RKO (cell line): ENCODE measurements around the gene CASTOR1.

Experiments used
- DNase-seq: peaks from one replicate; pipeline ENCODE4 v3.0.0-alpha.2; 2016; ENCODE audit warnings: low spot score

The CASTOR1 gene

DNA sequence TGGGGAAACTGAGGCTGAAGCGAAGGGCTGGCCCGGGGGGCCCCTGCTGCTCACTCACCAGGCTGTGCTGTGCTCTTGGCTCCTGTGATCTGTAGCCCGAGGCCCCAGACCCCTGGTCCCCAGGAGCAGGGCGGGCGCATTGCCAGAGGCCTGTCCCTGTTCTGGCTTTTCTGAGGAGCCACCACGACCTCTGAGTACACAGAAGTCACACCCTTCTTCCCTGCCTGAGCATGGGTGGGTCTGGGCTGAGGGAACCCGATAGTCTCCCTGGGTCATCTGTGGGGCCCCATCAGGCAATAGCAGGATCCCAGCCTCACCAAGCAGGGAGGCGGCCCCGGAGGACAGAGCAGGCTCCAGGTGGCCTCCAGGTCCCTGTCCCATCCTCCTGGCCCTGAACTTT lies 5.1 kb downstream of the CASTOR1 start:
- DNase-seq, result no peak

GRCh38 chr22:30283342-30283741 lies 6.0 kb downstream of the CASTOR1 start:
- DNase-seq, result no peak

GRCh38 chr22:30282616-30283046 lies 6.7 kb downstream of the CASTOR1 start:
- DNase-seq, result no peak

DNA sequence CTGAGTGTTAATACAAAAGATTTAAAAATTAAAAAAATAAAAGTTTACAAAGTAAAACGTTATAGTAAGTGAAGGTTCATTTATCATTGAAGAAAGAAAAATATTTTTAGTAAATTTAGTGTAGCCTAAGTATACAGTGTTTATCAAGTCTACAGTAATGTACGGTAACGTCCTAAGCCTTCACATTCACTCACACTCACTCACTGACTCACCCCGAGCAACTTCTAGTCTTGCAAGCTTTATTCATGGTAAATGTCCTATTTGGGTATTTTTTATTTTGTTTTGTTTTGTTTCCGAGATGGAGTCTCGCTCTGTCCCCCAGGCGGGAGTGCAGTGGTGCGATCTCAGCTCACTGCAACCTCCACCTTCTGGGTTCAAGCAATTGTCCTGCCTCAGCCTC lies 8.8 kb downstream of the CASTOR1 start:
- DNase-seq, result peak; percentile 17

- no peak for DNase-seq
These were observed 9.4 kb downstream of the CASTOR1 start for GRCh38 chr22:30279932-30280331.

DNA sequence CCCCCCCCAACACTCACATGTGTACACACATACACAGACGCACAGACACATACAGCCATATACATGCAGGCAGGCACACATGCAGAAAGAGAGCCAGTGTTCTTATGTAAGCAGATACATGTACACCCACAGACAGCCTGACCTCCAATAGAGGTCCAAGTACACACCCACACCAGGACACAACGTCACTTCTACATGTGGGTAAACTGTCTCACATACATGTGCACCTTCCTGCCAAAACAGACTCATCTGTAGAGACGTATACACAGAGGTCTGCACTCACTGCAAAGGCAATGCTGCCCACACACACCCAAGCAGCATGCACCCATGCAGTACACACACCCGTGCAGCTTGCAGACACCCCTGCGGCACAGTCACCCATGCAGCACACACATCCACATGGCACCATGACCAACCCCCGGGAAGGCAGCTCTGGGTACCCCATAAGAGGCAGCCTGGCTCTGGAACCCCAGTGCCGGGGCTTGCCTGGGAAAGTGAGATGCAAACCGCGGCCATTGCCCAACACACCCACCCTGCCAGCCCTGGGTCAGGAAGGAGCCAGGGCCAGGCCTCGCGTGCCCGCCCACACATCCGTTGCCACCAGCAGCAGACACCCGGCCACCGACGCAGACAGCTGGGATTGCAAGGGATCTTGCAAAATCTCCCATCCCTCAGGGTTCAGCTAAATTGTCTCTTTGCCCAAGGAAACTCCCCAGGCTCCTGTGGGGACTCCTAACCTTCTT lies 10.1 kb downstream of the CASTOR1 start:
- no peak for DNase-seq

- DNase-seq, result no peak
These were observed 11.6 kb downstream of the CASTOR1 start for GRCh38 chr22:30277547-30278344.

- no peak for DNase-seq
These were observed 13.3 kb downstream of the CASTOR1 start for GRCh38 chr22:30276039-30276438.

DNA sequence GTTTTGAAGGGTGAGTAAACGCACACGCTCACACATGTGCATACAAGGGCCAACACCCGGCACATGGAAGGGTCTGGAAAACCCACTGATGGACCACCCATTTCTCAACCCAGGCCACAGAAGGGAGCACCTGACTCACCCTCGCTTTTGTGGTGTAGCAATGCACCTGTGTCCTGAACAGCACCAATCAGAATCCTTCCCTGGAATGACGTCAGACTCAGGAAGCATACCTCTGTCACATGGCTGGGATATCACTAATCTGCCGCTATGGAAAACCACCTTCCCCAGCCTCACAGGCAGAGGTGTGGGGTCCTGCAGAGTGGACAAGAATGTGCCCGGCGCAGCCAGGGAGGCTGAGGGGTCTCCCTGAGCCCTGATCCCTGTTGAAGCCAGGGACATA lies 13.7 kb downstream of the CASTOR1 start:
- no peak for DNase-seq

DNA sequence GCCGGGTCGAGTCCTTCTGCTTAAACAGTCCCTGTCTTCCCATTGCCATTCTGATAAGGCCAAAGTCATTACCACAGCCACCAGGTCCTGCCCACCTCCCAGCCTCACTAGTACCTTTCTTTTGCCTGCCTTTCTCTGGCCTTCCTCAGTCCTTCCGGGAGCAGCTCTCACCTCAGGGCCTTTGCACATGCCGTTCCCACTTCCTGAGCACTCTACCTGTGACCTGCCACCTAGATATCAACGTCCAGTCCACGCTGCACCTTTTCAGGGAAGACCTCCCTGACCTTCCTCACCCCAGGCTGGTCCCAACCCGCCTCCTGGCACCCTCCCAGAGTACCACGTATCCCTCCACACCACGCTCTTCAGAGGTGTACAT lies 14.9 kb downstream of the CASTOR1 start:
- no peak for DNase-seq

DNA sequence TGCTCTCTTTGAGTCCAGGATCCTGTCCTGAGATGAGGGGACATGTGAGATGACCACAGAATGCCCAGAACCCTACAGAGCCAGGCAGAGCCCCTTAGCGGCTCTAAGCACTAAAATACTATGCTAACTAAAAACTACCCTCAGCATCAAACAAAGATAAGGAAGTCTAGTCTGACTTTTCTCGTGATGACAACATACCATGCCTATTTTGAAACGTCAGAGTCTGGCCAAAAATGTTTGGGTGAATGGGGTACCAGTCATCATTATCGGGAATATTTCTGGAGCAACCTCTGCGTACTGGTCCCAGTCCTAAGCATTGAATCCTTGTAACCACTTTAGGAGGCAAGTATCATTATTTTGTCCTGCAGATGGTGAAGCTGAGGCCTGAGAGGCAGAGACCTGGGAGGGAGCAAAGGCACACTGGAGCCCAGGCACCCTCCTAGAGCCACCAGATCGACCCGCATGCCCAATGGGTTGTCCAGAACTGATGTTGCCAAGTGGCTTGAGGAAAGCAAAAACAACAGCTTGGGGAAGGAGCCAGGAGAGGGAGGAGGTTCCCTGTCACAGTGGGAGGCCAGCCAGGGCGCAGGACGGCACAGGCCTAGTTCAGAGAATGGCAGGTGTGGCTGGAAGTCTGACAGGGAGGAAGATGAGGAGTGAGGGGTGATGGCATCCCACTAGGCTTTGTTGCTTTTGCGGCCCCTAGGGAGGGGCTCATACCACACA lies 15.4 kb downstream of the CASTOR1 start:
- no peak for DNase-seq

- no peak for DNase-seq
These were observed 16.3 kb downstream of the CASTOR1 start for GRCh38 chr22:30272781-30273601.

DNA sequence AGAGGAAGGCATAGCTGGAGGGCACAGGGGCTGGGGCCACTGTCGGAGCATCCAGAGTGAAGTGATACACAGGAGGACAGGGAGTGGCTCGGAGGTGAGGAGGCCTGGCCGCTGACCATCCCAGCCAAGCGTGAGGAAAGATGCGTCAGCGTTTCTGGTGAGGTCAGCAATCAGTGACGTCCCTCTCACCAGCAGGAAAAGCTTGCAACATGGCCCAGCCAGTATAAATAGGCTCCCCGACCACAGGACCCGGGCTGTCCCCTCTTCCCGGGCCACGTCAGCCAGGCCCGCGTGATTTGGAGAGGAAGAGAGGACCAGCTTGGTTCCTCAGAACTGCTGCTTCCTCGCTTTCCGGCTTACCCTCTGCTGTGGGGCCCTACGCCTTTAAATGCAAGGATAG lies 18.5 kb downstream of the CASTOR1 start:
- peak; percentile 59 for DNase-seq

GRCh38 chr22:30268331-30268730 lies 21.0 kb downstream of the CASTOR1 start:
- DNase-seq, result no peak

DNA sequence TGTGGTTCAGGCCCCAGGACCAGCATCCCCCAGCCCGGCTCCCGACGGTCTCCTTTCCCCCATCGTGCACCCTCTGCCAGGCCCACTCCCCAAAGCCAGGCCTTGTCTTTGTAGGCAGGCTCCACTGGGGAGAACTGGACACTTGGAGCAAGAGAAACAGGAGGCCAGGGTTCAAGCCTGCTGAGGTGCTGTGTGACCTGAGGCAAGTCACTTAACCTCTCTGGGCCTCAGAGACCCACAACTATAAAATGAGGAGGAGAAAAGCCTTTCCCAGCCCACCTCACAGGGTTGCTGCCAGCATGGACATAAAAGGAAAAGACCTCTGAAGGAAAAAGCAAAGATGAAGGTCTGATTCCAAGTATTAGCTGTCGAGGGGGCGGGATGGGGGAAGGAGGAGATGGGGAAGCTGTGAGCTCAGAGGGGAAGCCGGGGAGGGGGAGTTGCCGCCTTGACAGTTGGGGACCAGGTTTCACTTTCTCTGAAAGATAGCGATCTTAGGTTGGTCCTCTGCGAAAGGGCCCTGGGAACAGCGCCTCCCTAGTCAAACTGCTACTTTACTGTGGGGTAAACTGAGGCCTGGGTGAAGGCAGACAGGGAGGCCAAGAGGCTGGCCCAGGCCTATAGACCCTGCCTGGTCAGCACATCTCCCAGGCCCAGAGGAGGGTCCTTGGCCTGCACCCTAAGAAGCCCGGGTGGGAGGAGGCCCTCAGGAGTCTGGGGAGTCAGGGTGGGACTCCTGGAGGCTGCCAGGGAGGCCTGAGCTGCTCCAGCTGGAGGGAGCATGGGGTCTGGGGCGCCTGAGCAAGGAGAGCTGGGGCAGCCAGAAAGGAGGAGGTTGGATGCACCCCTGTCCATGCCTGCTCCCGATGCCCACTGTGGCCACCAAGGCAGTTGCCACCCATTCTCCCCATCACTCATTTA lies 21.7 kb downstream of the CASTOR1 start:
- DNase-seq, result no peak

GRCh38 chr22:30266445-30267381 lies 22.6 kb downstream of the CASTOR1 start, which contains the start of gene OSM:
Gene OSM, minus strand, starts transcription at chr22:30266851. Its CDS starts 52 bp downstream, at chr22:30266799.
- DNase-seq, result no peak

- no peak for DNase-seq
These were observed 23.4 kb downstream of the CASTOR1 start for GRCh38 chr22:30265823-30266444.

- no peak for DNase-seq
These were observed 24.1 kb downstream of the CASTOR1 start for GRCh38 chr22:30265131-30265720.

- no peak for DNase-seq
These were observed 25.4 kb downstream of the CASTOR1 start for GRCh38 chr22:30263883-30264282.
